ENCODE measurements around the gene VAV3.

VAV3 gene

DNA sequence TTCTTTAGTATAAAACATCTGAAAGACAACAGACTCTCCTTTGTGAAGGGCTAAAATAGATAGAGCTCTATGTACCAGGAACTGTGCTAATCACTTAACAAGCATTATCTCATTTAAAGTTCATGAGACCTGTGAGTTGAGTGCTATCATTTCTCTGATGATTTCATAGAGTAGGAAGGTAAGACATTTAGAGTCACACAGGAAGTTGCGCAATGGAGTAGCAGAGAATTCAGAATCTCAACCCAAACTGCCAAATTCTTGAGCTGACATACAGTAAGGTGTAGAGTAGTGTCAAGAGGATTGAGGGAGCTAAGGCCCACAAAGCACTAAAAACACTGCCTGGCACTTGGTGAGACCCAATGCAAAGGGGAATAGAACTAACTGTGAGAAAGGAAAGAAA lies 439.8 kb downstream of the VAV3 start:
- no peak for TF ChIP-seq CTCF (IDR thresholded peaks at IDR 0.05; ENCODE audit: insufficient read depth, low read depth, low read length, missing control alignments)
- DNase-seq (ENCODE audit: low read depth), result peak; percentile 59
- no peak overlapping the region for H3K4me3 ChIP-seq (ENCODE audit: low read length)

- no peak overlapping the region for H3K4me3 ChIP-seq (ENCODE audit: low read length)
- TF ChIP-seq CTCF (IDR thresholded peaks at IDR 0.05; ENCODE audit: insufficient read depth, low read depth, low read length, missing control alignments), result no peak
- no peak for DNase-seq (ENCODE audit: low read depth)
These were observed 440.7 kb downstream of the VAV3 start for GRCh38 chr1:107524301-107524700.

DNA sequence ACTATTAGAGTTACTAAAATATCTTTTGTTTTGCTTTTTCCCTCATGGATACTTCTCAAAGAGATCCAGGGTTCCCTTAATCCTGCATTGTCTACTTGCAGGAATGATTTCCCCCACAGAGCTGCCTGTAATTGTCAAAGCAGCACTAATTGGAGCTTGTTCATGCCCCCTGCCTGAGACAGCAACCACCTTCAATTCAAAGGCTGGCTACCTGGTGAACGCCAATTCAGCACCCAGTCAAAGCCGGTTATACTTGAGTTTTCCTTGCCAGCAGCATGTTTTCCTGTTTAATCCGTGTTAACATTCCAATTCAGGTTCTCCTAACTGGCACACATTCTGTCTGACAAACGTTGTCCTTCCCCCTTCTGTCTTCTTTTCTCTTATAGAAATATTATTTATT lies 441.2 kb downstream of the VAV3 start:
- TF ChIP-seq CTCF (IDR thresholded peaks at IDR 0.05; ENCODE audit: insufficient read depth, low read depth, low read length, missing control alignments), result no peak
- H3K4me3 ChIP-seq (ENCODE audit: low read length), result no peak overlapping the region
- no peak for DNase-seq (ENCODE audit: low read depth)

DNA sequence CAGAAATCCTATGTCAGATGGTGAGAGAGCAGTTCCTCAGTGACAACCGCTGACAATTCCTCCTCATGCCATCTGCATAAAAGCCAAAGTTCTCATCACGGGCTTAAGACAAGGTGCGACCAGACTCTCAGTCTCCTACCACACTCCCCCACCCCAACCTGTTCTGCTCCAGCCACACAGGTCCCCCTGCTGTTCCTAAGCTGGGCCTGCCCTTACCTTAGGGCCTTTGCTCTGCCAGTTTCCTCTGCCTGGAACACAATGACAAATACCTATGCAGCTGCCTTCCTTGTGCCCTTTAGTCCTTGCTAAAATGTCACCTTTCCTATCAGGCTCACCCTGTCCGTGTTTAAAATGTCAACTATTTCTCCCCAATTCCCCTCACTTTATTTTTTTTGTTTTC lies 441.9 kb downstream of the VAV3 start:
- H3K4me3 ChIP-seq (ENCODE audit: low read length), result no peak overlapping the region
- no peak for TF ChIP-seq CTCF (IDR thresholded peaks at IDR 0.05; ENCODE audit: insufficient read depth, low read depth, low read length, missing control alignments)
- no peak for DNase-seq (ENCODE audit: low read depth)

Measured in epithelial cell of esophagus (primary cell).